Right atrium auricular region (tissue), 2 donors: Measurements from ENCODE around the gene MBTPS1. TPM values are rescaled to one million over a fixed set of nuclear protein-coding genes. Genes with fewer than 3 reads are reported as not detected.

Experiments used
- DNase-seq: peaks from one replicate; pipeline ENCODE4 v3.0.0-alpha.2; 2019; ENCODE audit warnings: low spot score
- H3K27ac ChIP-seq, 2 donors: fragments of 200-600 bp; sonication (generic); 1 replicate in 1 of 2; 2 replicates in 1 of 2; pipeline ENCODE4 v1.5.1; 2016 to 2019
- H3K27me3 ChIP-seq, 2 donors: fragments of 200-600 bp; sonication (generic); one replicate each; pipeline versions ENCODE4 v1.5.1 to v1.6.0; 2017 to 2019
- H3K36me3 ChIP-seq: fragments of 200-600 bp; sonication (generic); one replicate; pipeline ENCODE4 v1.5.1; 2016
- H3K4me1 ChIP-seq, 2 donors: fragments of 200-600 bp; sonication (generic); one replicate each; pipeline versions ENCODE4 v1.5.1 to v1.6.0; 2017 to 2019
- H3K4me3 ChIP-seq, 2 donors: fragments of 200-600 bp; sonication (generic); 1 replicate in 1 of 2; 2 replicates in 1 of 2; pipeline ENCODE4 v1.5.1; 2017 to 2019; ENCODE audit warnings: mild to moderate bottlenecking in 1 of 2, moderate library complexity in 1 of 2
- H3K9me3 ChIP-seq, 2 donors: fragments of 200-600 bp; sonication (generic); one replicate each; pipeline ENCODE4 v1.5.1; 2019
- CTCF ChIP-seq, 2 donors: fragments of 200-600 bp; sonication (generic); IDR thresholded peaks; one replicate each; pipeline ENCODE4 v1.5.1; 2019; ENCODE audit warnings: antibody characterized with exemption in 2 of 2
- total RNA-seq, 2 donors: library from RNA; depleted of rRNA; stranded (reverse); fragments of >200 nt; gene quantifications; one replicate each; pipeline ENCODE4 v1.1.0, GENCODE V29; 2016

MBTPS1 gene
- total RNA-seq, 2 donors from 2014 or later = 75.3 to 77.5 TPM

- Histone ChIP-seq H3K27ac (peak overlapping the region; percentile 44 to 75), H3K4me3 (no peak overlapping the region), H3K27me3 (no peaks in the 10 kb centered on the region), H3K4me1 (peaks cover 0 to 38% of the 10 kb centered on the region in 2 donors), H3K9me3 (no peaks in the 10 kb centered on the region), H3K36me3 (peaks cover 64% of the 10 kb centered on the region)
- DNase-seq = no peak
- TF ChIP-seq CTCF (IDR thresholded peaks at IDR 0.05) = no peak
Observed at GRCh38 chr16:84054916-84055315, 61.8 kb downstream of the MBTPS1 start.

- no peak for TF ChIP-seq CTCF (IDR thresholded peaks at IDR 0.05)
- no peak for DNase-seq
Observed at GRCh38 chr16:84054271-84054670, 62.5 kb downstream of the MBTPS1 start.

GRCh38 chr16:84053237-84053636 lies 63.5 kb downstream of the MBTPS1 start:
- Histone ChIP-seq H3K4me3 (no peak overlapping the region), H3K27me3 (no peaks in the 10 kb centered on the region), H3K27ac (no peak overlapping the region), H3K36me3 (peaks cover 54% of the 10 kb centered on the region), H3K4me1 (peaks cover 0 to 26% of the 10 kb centered on the region in 2 donors), H3K9me3 (no peaks in the 10 kb centered on the region)
- no peak for DNase-seq
- no peak for TF ChIP-seq CTCF (IDR thresholded peaks at IDR 0.05)

More at GRCh38 chr16:84054271-84054670, 62.5 kb downstream of the MBTPS1 start:
- Histone ChIP-seq H3K36me3 (peaks cover 61% of the 10 kb centered on the region), H3K27ac (peak overlapping the region in 1 of 2 donors; percentile 75), H3K27me3 (no peaks in the 10 kb centered on the region), H3K9me3 (no peaks in the 10 kb centered on the region), H3K4me3 (no peak overlapping the region), H3K4me1 (peaks cover 0 to 36% of the 10 kb centered on the region in 2 donors)

GRCh38 chr16:84052071-84052622 lies 64.6 kb downstream of the MBTPS1 start:
- Histone ChIP-seq H3K36me3 (peaks cover 45% of the 10 kb centered on the region), H3K4me3 (no peak overlapping the region), H3K27me3 (no peaks in the 10 kb centered on the region), H3K9me3 (no peaks in the 10 kb centered on the region), H3K27ac (no peak overlapping the region), H3K4me1 (peaks cover 0 to 23% of the 10 kb centered on the region in 2 donors)
- DNase-seq = no peak
- no peak for TF ChIP-seq CTCF (IDR thresholded peaks at IDR 0.05)

- H3K9me3 ChIP-seq = no peaks in the 10 kb centered on the region
- H3K27ac ChIP-seq = no peak overlapping the region
- H3K4me1 ChIP-seq = peaks cover 0 to 7% of the 10 kb centered on the region in 2 donors
- TF ChIP-seq CTCF (IDR thresholded peaks at IDR 0.05) = no peak
- H3K27me3 ChIP-seq = no peaks in the 10 kb centered on the region
- H3K4me3 ChIP-seq = no peak overlapping the region
- H3K36me3 ChIP-seq = peaks cover 27% of the 10 kb centered on the region
- DNase-seq = no peak
Observed at GRCh38 chr16:84050316-84050715, 66.4 kb downstream of the MBTPS1 start.
